GM19395 (cell line): ENCODE results near the gene FBXO9.

ENCODE experiments used
- ATAC-seq: cut with Tn5 transposase; IDR thresholded peaks from one replicate; pipeline ENCODE4 v1.9.1; 2021; ENCODE audit warnings: mild to moderate bottlenecking, moderate library complexity; ENCODE audit not compliant: unreplicated experiment

FBXO9 gene

GRCh38 chr6:53065266-53066076, at the start of gene FBXO9:
FBXO9 (plus strand) TSS chr6:53065404; CDS start chr6:53065790, 386 bp downstream.
- peak; percentile 53 for ATAC-seq

- no peak for ATAC-seq
These were observed 49.7 kb upstream of the FBXO9 start for GRCh38 chr6:53015486-53015885.

DNA sequence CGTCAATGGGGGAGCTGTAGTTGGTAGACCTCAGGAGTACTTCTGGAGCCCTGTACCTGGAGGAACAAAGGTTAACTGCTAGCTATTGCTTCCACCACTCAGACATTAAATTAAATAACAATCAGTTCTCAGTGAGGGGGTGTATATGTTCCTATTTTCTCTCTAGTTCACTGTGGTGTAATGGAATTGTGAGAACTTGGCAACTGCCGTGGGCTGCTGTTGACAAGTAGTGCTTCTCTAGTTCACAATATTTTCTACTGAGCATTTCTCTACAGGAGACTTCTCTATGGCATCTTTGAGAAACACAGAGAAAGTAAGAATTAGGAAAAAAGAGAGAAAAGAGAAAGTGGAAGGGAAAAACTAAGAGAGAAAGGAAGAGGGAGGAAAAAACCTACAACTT, 46.8 kb upstream of the FBXO9 start:
- ATAC-seq = no peak

- no peak for ATAC-seq
These were observed 45.0 kb upstream of the FBXO9 start for GRCh38 chr6:53020005-53020744.

GRCh38 chr6:53023323-53023722, 41.9 kb upstream of the FBXO9 start:
- ATAC-seq = no peak

DNA sequence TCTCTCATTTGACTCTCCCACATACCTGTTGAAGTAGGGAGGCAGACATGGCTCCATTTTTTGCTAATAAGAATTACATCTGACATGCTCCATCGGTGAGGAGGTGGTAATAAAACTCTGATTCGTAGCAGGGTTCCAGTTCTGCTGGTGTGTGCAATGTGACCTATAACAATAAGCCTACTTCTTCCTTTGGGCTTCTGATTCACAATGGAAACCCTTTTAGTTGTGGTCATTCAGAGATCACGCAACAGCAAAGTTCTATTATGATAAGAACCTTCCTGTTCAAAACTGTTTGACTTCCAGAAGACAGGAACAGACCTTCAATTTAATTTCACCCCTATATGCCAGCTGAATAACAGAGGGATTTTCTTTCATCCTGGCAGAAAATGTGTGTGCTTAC, 38.7 kb upstream of the FBXO9 start:
- no peak for ATAC-seq

GRCh38 chr6:53027131-53027718, 38.0 kb upstream of the FBXO9 start:
- no peak for ATAC-seq

DNA sequence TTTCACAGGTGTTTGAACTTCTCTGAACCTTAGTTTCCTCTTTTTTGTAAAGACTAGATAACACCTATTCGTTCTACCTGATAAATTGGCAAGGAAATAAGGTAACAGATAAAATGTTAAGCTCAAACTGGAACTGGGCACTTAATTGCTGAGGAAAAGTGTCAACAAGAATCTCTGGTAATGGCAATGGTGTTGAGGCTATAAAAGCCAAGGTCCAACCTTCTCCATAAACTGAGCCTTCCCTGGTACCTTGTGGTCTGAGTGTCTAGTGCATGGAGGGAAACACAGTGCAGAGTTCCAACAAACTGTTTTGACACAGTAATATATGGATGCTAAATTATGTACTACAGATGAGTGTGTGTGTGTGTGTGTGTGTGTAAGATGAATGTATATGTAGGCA, 36.7 kb upstream of the FBXO9 start:
- ATAC-seq = no peak

- ATAC-seq = no peak
These were observed 35.9 kb upstream of the FBXO9 start for GRCh38 chr6:53029257-53029656.

DNA sequence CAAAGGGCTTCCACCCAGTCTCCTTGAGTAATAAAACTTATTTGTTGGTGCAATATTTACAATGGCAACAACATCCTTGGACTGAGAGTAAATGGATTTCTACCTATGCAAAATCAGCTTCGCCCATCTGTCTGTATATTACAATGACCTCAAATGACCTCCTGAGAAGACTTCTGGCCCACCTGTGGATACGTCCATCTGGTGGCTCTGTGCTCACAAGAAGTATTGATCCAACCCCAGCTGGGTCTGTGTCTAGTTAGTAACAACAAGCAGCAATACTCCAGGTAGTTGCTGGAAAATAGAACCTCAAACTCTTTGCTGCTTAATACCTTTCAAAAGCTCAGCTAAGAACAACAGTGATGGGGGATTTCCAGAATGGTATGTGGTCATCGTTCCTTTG, 35.4 kb upstream of the FBXO9 start:
- ATAC-seq = no peak

DNA sequence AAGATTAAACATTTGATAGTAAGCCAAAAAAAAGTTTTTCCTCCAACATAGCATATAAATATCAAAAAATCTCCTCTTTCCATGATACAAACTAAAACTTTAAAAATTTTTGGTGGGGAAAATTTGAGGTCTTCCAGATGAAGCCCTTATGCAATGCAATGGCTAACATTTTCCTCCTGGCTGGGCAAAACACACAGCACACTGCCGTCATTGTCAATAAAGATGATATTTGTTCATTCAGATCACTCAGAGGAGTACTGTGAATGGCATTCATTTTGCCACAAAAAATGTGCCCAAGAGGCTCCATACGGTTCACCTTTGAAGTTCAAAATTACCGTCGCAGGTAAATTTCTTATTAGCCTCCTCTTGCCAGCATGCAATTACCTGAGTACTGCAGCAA, 33.9 kb upstream of the FBXO9 start:
- no peak for ATAC-seq

DNA sequence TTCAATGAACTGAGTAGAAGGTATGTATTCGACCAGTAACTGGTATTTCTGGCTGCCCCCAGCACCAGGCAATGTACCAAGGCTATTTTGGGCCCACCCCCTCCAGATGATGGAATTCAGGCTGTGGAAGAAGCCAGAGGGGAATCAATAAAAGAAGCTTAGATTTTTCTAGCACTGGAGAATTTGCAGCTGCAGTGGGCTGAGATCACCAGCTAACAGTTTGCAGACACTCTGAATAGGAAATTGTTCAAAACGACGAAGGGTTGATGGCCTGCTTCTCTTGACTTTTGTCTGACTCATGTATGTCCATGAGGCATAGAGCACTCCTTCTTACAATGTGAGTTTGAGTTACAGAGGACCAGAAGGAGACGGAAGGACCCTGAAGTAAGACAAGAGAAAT, 32.4 kb upstream of the FBXO9 start:
- no peak for ATAC-seq

- ATAC-seq = no peak
These were observed 31.4 kb upstream of the FBXO9 start for GRCh38 chr6:53033764-53034163.

DNA sequence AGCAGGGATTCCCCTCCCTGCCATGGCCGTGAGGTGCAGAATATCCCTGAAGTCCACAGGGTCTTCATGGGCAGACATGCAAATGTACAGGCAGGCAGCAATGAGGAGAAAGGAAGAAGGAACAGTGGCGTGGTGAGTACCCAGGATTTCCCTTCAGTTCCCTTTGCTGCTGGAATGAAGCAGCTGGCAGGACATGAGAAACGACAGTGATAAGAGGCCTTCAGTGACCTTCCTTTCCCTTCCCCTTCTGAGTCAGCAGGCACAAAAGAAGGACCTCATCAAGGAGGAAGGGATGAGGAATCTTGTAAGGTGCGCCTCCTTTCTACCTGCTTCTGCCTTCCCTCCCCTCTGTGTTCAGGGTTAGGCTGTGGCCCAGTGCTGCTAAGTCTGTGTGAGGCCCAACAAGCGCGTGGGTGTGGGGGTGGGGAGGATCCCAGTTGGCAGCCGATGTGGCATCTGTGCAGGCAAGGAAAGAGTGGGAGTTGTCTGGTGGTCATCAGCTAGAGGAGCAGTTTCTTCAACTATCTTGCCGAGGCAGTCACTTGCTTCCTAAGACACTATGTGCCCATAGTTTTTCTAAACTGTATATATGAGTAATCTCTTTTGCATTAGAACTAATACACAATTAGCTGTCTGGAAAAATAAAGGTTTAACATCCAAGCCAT, 29.5 kb upstream of the FBXO9 start:
- ATAC-seq = no peak

GRCh38 chr6:53038141-53038540, 27.1 kb upstream of the FBXO9 start:
- ATAC-seq = no peak

- no peak for ATAC-seq
These were observed 26.6 kb upstream of the FBXO9 start for GRCh38 chr6:53038596-53038995.

- no peak for ATAC-seq
These were observed 23.8 kb upstream of the FBXO9 start for GRCh38 chr6:53041356-53041755.

- no peak for ATAC-seq
These were observed 23.1 kb upstream of the FBXO9 start for GRCh38 chr6:53042112-53042511.

- ATAC-seq = no peak
These were observed 21.6 kb upstream of the FBXO9 start for GRCh38 chr6:53043581-53043980.

DNA sequence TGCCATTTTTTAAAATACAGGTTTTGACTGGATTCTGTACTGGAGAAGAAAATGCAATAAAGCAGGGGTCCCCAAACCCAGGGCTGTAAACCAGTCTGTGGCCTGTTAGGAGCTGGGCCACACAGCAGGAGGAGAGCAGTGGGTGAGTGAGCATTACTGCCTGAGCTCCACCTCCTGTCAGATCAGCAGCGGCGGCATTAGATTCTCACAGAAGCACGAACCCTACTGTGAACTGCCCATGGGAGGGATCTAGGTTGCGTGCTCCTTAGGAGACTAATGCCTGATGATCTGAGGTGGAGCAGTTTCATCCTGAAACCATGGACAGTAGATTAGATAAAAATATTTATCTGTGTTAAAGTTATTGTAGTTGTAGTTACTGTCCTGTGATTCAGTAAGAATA, 21.1 kb upstream of the FBXO9 start:
- ATAC-seq = no peak

GRCh38 chr6:53044572-53044971, 20.6 kb upstream of the FBXO9 start:
- ATAC-seq = no peak
